Loucy (cell line): ENCODE data around the gene MIR17HG.

ENCODE experiments used
- H2AFZ ChIP-seq: fragments of 200-600 bp; sonication (generic); 2 replicates; pipeline ENCODE4 v1.6.0; 2016; ENCODE audit warnings: antibody characterized with exemption, mild to moderate bottlenecking, low read length, moderate library complexity
- H3F3A ChIP-seq: fragments of 200-600 bp; 2 replicates; pipeline ENCODE4 v1.6.0; 2016; ENCODE audit warnings: antibody characterized with exemption, low read depth, mild to moderate bottlenecking
- H3K27me3 ChIP-seq: fragments of 200-600 bp; sonication (generic); 2 replicates; pipeline ENCODE4 v1.6.1; 2014; ENCODE audit warnings: low read length, mild to moderate bottlenecking; ENCODE audit not compliant: insufficient read depth, poor library complexity, severe bottlenecking
- H3K36me3 ChIP-seq: fragments of 200-600 bp; sonication (generic); 2 replicates; pipeline ENCODE4 v1.6.1; 2016; ENCODE audit warnings: low read length; ENCODE audit not compliant: insufficient read depth
- H3K4me1 ChIP-seq: fragments of 200-600 bp; sonication (generic); 2 replicates; pipeline ENCODE4 v1.5.1; 2014; ENCODE audit warnings: low read length, mild to moderate bottlenecking; ENCODE audit not compliant: insufficient read depth, poor library complexity, severe bottlenecking
- H3K4me2 ChIP-seq: fragments of 200-600 bp; sonication (generic); 2 replicates; pipeline ENCODE4 v1.6.0; 2014; ENCODE audit warnings: antibody characterized with exemption, low read length, low read depth, mild to moderate bottlenecking; ENCODE audit not compliant: poor library complexity, severe bottlenecking
- H3K4me3 ChIP-seq: fragments of 200-600 bp; sonication (generic); 2 replicates; pipeline ENCODE4 v1.5.1; 2014; ENCODE audit warnings: low read length, mild to moderate bottlenecking, mixed read lengths; ENCODE audit not compliant: poor library complexity, severe bottlenecking
- H3K79me2 ChIP-seq: fragments of 200-600 bp; sonication (generic); 2 replicates; pipeline ENCODE4 v1.6.1; 2014; ENCODE audit warnings: low read length; ENCODE audit not compliant: insufficient read depth
- H3K9ac ChIP-seq: fragments of 200-600 bp; sonication (generic); 2 replicates; pipeline ENCODE4 v1.6.0; 2014; ENCODE audit warnings: mild to moderate bottlenecking, low read depth, low read length, moderate library complexity; ENCODE audit not compliant: poor library complexity, severe bottlenecking
- H3K9me2 ChIP-seq: fragments of 200-600 bp; sonication (generic); replicated peaks from 2 replicates; pipeline ENCODE4 v1.6.1; 2016; ENCODE audit warnings: low read depth, low read length, mixed read lengths
- H3K9me3 ChIP-seq: fragments of 200-600 bp; sonication (generic); 2 replicates; pipeline ENCODE4 v1.6.1; 2014; ENCODE audit warnings: mild to moderate bottlenecking, antibody characterized with exemption, low read length, low read depth; ENCODE audit not compliant: insufficient read depth
- H4K20me1 ChIP-seq: fragments of 200-600 bp; sonication (generic); 2 replicates; pipeline ENCODE4 v1.6.0; 2014; ENCODE audit warnings: antibody characterized with exemption, low read length, mild to moderate bottlenecking; ENCODE audit not compliant: insufficient read depth, poor library complexity, severe bottlenecking
- EZH2phosphoT487 ChIP-seq: fragments of 200-600 bp; IDR thresholded peaks from 2 replicates; pipeline ENCODE4 v1.6.1; 2018; ENCODE audit warnings: antibody characterized with exemption, mild to moderate bottlenecking, moderate library complexity, borderline replicate concordance
- TF ChIP-seq, protein P1 (sequence below): fragments of 200-600 bp; sonication (generic); conservative IDR thresholded peaks from 2 replicates; pipeline ENCODE4 v1.5.1; 2014; ENCODE audit warnings: mild to moderate bottlenecking, antibody characterized with exemption, low read length

Gene MIR17HG

DNA sequence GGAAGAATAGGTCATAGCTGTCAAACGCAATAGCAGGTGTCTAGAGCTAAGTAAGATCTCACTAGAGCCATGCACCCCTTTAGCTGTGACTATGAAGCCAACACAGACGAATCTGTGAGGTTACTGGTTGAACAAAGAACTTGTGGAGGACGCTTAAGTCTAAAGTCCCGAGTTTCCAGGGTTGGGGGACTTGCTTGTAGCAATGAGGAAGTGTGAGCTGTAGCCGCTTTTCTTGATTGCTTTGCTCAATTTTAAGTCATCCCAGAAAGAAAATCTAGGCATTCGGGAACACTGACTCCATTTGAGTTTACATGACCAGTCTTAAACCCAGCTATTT, 52.5 kb downstream of the MIR17HG start:
- Histone ChIP-seq H3K9ac (no peak overlapping the region), H3K9me2 (no peaks in the 10 kb centered on the region), H4K20me1 (no peaks in the 10 kb centered on the region), H3K9me3 (no peaks in the 10 kb centered on the region), H2AFZ (no peak overlapping the region), H3K4me2 (no peak overlapping the region), H3F3A (no peaks in the 10 kb centered on the region), H3K36me3 (no peaks in the 10 kb centered on the region), H3K79me2 (no peaks in the 10 kb centered on the region), H3K27me3 (no peaks in the 10 kb centered on the region), H3K4me1 (no peaks in the 10 kb centered on the region), H3K4me3 (no peak overlapping the region)
- TF ChIP-seq, protein P1, sequence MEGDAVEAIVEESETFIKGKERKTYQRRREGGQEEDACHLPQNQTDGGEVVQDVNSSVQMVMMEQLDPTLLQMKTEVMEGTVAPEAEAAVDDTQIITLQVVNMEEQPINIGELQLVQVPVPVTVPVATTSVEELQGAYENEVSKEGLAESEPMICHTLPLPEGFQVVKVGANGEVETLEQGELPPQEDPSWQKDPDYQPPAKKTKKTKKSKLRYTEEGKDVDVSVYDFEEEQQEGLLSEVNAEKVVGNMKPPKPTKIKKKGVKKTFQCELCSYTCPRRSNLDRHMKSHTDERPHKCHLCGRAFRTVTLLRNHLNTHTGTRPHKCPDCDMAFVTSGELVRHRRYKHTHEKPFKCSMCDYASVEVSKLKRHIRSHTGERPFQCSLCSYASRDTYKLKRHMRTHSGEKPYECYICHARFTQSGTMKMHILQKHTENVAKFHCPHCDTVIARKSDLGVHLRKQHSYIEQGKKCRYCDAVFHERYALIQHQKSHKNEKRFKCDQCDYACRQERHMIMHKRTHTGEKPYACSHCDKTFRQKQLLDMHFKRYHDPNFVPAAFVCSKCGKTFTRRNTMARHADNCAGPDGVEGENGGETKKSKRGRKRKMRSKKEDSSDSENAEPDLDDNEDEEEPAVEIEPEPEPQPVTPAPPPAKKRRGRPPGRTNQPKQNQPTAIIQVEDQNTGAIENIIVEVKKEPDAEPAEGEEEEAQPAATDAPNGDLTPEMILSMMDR: no peak
- TF ChIP-seq EZH2phosphoT487: no peak

DNA sequence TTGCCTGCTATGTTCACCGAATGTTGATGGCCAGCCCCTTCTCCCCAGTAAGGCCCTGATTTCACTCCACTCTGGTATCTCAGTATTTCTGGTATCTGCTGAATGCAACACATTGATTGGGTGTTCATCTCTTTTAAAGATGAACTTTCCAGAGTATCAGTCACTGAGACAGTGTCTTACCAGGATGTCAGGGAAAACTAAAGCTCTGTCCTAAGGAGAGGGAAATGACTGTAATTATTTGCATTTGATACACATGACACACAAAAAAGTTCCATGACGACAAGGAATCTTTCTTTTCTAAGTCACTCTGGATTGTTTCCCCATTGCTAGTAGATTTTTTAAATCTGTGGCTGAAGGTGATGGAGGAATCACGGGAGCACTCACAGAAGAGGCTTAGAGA, 53.2 kb downstream of the MIR17HG start:
- Histone ChIP-seq H3K36me3 (no peaks in the 10 kb centered on the region), H3F3A (no peaks in the 10 kb centered on the region), H3K9me2 (no peaks in the 10 kb centered on the region), H3K4me1 (no peaks in the 10 kb centered on the region), H4K20me1 (no peaks in the 10 kb centered on the region), H3K27me3 (no peaks in the 10 kb centered on the region), H3K9ac (no peak overlapping the region), H3K79me2 (no peaks in the 10 kb centered on the region), H2AFZ (no peak overlapping the region), H3K4me2 (no peak overlapping the region), H3K4me3 (no peak overlapping the region), H3K9me3 (no peaks in the 10 kb centered on the region)
- TF ChIP-seq EZH2phosphoT487: no peak
- TF ChIP-seq, protein P1: no peak

DNA sequence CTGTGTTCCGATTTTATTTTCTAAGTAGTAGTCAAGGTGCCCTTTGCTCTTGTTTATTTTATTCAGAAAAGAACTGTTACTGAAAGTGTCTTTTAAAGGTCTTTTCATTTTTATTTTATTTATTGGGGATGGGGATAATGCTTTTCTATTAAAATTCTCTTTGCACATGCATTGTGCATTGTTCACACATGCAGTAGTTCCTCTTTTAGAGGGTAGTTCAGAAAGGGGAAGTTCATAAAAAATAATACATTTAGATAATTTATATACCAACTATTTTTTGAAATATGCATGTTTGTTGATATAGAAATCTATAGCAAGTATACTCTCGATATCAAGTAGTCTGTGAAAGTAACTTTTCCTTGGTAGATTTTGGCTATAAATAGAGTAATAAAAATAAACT, 54.4 kb downstream of the MIR17HG start:
- no peaks in the 10 kb centered on the region for H4K20me1 ChIP-seq
- H3K9me3 ChIP-seq: no peaks in the 10 kb centered on the region
- no peaks in the 10 kb centered on the region for H3K27me3 ChIP-seq
- no peak for TF ChIP-seq EZH2phosphoT487
- TF ChIP-seq, protein P1: no peak
- H3K4me2 ChIP-seq: no peak overlapping the region
- no peaks in the 10 kb centered on the region for H3F3A ChIP-seq
- no peaks in the 10 kb centered on the region for H3K36me3 ChIP-seq
- H3K4me1 ChIP-seq: no peaks in the 10 kb centered on the region
- H3K9me2 ChIP-seq: no peaks in the 10 kb centered on the region
- H3K4me3 ChIP-seq: no peak overlapping the region
- no peak overlapping the region for H2AFZ ChIP-seq
- no peaks in the 10 kb centered on the region for H3K79me2 ChIP-seq
- no peak overlapping the region for H3K9ac ChIP-seq
